ENCODE measurements around the gene UTP14C. TPM values are rescaled to one million over a fixed set of nuclear protein-coding genes. Genes with fewer than 3 reads are reported as not detected.

The UTP14C gene
- total and polyA plus RNA-seq, 2 of the 13 experiments (the other 11 are each of a cell fraction or from before 2014, with no cell fraction given) = 8.8 to 12.2 TPM

GRCh38 chr13:52011632-52012511 is 12.6 kb upstream of the UTP14C start, which contains the start of gene ALG11 (continued):
- peak; percentile 33; the same call in 1 of the 2 replicates for TF ChIP-seq ZNF891 (CRISPR knock-in tag; IDR thresholded peaks at IDR 0.05)
- TF ChIP-seq ZNF609 (CRISPR knock-in tag; IDR thresholded peaks at IDR 0.05; ENCODE audit: borderline replicate concordance) = peak; percentile 96
- no peak for TF ChIP-seq ZUFSP (CRISPR knock-in tag; IDR thresholded peaks at IDR 0.05; ENCODE audit: borderline replicate concordance)
- TF ChIP-seq SMC3 (IDR thresholded peaks at IDR 0.05; ENCODE audit: low read length) = no peak; the same call in 1 of the 2 replicates
- peak; percentile 67; the same call in 1 of the 2 replicates for TF ChIP-seq ZNF672 (CRISPR knock-in tag; IDR thresholded peaks at IDR 0.05)
- TF ChIP-seq ZBTB7B (CRISPR knock-in tag; IDR thresholded peaks at IDR 0.05) = peak; percentile 94
- TF ChIP-seq ZNF598 (CRISPR knock-in tag; IDR thresholded peaks at IDR 0.05; ENCODE audit: borderline replicate concordance) = peak; percentile 74; the same call in 1 of the 2 replicates
- TF ChIP-seq ARNTL (CRISPR knock-in tag; IDR thresholded peaks at IDR 0.05) = peak; percentile 89
- peak; percentile 72; the same call in 1 of the 2 replicates for TF ChIP-seq MIER3 (CRISPR knock-in tag; IDR thresholded peaks at IDR 0.05; ENCODE audit: borderline replicate concordance)
- no peak; the same call in 1 of the 2 replicates for TF ChIP-seq ZNF503 (CRISPR knock-in tag; IDR thresholded peaks at IDR 0.05)
- TF ChIP-seq ZNF660 (CRISPR knock-in tag; IDR thresholded peaks at IDR 0.05; ENCODE audit: borderline replicate concordance, low read depth) = no peak
- peak; percentile 94; the same call in 1 of the 2 replicates for TF ChIP-seq NCOA1 (CRISPR knock-in tag; IDR thresholded peaks at IDR 0.05)
- no peak for TF ChIP-seq MZF1 (CRISPR knock-in tag; IDR thresholded peaks at IDR 0.05; ENCODE audit: borderline replicate concordance)
- peak; percentile 70 for TF ChIP-seq ATF3 (CRISPR knock-in tag; IDR thresholded peaks at IDR 0.05)
- no peak for TF ChIP-seq PREB (CRISPR knock-in tag; IDR thresholded peaks at IDR 0.05)
- TF ChIP-seq TEAD3 (CRISPR knock-in tag; optimal IDR thresholded peaks at IDR 0.05; ENCODE audit: borderline replicate concordance) = peak; percentile 51
- TF ChIP-seq RFXAP (CRISPR knock-in tag; IDR thresholded peaks at IDR 0.05; ENCODE audit: borderline replicate concordance) = no peak; the same call in 1 of the 2 replicates
